HG02798 (cell line): ENCODE data around the gene BICC1.

Experiments
- ATAC-seq: cut with Tn5 transposase; IDR thresholded peaks from one replicate; pipeline ENCODE4 v1.9.1; 2021; ENCODE audit warnings: mild to moderate bottlenecking; ENCODE audit not compliant: unreplicated experiment, poor library complexity

Gene BICC1

DNA sequence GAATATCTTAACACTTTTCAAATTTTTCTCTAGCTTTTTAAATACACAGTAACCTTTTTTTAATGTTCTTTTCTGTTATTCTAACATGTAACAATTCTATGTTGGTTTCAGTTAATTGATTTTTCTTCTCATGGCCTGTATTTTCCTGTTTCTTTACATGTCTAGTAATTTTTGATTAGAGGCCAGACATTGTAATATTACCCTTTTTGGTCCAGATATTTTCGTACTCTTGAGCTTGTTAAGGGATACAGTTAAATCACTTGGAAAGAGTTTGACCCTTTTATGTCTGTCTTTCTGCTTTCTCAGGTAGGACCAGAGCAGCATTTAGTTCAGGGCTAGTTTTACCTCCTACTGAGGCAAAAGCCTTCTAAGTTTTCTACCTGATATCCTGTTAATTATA lies 45.0 kb downstream of the BICC1 start:
- no peak for ATAC-seq

GRCh38 chr10:58560068-58560467 lies 47.4 kb downstream of the BICC1 start:
- no peak for ATAC-seq

GRCh38 chr10:58565271-58565670 lies 52.6 kb downstream of the BICC1 start:
- ATAC-seq, result no peak

GRCh38 chr10:58567652-58568051 lies 55.0 kb downstream of the BICC1 start:
- ATAC-seq, result no peak

- no peak for ATAC-seq
These were observed 55.8 kb downstream of the BICC1 start for GRCh38 chr10:58568428-58568935.

- ATAC-seq, result no peak
These were observed 57.6 kb downstream of the BICC1 start for GRCh38 chr10:58570307-58570723.

GRCh38 chr10:58570979-58571378 lies 58.3 kb downstream of the BICC1 start:
- ATAC-seq, result no peak

- ATAC-seq, result no peak
These were observed 60.5 kb downstream of the BICC1 start for GRCh38 chr10:58573144-58573543.

- ATAC-seq, result no peak
These were observed 61.4 kb downstream of the BICC1 start for GRCh38 chr10:58574058-58574457.

DNA sequence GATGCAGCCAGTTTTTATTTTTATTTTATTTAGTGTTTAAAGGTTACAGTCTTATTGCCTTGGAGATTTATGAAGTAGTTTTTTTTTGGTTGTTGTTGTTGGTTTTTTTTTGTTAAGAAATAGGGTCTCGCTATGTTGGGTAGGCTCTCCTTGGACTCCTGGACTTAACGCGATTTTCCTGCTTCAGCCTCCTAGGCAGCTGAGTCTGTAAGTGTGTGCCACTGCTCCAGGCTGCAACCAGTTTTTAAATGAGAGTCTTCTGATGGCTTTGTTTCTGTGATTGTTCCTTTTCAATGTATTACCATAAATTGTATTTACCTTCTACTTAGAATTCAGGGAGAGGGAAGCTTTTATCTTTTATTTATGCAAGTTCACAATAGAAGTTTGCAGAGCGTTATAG lies 62.8 kb downstream of the BICC1 start:
- no peak for ATAC-seq

- no peak for ATAC-seq
These were observed 64.2 kb downstream of the BICC1 start for GRCh38 chr10:58576751-58577436.

DNA sequence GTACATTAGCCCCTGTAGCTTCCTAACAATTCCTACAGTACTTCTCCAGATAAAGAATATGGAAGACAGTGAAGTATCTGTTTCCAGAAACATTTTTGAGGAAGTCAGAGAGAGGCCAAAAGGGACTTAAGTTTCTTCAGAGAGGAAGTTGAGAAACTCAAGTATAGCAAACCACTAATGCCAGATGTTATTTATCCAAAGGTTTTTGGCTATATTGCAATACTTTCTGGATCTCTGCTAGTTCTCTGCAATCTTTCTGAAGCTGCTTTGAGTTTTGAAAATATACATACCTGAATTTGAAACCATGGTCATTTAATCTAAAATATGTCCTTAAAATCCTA lies 64.7 kb downstream of the BICC1 start:
- no peak for ATAC-seq

DNA sequence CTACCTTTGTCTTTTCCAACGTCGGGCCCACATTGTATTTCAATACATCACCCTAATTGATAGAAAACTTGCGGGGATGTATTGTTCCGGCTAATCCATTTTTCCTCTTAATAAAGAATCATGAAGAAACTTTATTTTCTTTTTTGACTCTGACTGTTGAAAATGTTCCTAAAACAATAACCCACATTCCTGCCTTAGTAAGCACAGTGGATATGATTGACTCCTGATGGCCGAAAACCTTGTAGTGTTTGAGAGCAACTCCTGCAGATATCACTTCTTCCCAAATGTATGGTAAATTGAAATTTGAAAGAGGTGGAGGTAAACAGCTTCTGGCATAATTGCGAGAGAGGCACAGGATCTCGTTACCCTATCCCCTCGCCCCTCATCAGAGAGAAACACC lies 65.7 kb downstream of the BICC1 start:
- ATAC-seq, result no peak

DNA sequence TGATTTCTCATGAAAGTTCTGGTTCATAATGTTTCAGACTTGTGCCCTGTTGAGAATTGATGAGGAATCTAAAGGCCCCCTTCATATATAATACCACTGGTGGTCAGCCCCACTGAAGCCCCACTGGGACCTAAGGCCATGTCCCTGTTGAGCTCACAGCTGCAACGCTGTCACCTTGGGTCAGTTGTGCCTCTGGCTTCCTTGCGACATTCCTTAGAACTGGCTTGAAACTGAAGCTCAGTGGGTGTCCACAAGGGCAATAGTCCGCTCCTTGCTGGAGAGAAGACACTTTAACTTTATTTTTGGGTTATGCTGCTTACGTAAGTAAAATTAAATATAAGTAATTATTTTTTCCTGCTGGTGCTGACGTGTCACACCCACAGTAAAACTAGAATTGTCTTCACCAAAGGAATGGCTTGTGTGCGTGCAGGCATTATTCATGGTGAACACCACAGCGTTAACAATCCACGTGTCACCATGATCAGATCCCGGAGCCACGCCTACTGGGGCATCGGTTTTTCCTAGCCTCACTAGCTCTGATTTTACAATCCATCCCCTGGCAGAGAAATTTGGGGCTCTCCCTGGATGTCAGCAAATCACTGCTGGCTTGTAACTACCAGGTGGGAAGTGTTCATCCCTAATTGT lies 66.5 kb downstream of the BICC1 start:
- no peak for ATAC-seq

GRCh38 chr10:58582045-58582444 lies 69.4 kb downstream of the BICC1 start:
- no peak for ATAC-seq

GRCh38 chr10:58585435-58585834 lies 72.8 kb downstream of the BICC1 start:
- ATAC-seq, result no peak

DNA sequence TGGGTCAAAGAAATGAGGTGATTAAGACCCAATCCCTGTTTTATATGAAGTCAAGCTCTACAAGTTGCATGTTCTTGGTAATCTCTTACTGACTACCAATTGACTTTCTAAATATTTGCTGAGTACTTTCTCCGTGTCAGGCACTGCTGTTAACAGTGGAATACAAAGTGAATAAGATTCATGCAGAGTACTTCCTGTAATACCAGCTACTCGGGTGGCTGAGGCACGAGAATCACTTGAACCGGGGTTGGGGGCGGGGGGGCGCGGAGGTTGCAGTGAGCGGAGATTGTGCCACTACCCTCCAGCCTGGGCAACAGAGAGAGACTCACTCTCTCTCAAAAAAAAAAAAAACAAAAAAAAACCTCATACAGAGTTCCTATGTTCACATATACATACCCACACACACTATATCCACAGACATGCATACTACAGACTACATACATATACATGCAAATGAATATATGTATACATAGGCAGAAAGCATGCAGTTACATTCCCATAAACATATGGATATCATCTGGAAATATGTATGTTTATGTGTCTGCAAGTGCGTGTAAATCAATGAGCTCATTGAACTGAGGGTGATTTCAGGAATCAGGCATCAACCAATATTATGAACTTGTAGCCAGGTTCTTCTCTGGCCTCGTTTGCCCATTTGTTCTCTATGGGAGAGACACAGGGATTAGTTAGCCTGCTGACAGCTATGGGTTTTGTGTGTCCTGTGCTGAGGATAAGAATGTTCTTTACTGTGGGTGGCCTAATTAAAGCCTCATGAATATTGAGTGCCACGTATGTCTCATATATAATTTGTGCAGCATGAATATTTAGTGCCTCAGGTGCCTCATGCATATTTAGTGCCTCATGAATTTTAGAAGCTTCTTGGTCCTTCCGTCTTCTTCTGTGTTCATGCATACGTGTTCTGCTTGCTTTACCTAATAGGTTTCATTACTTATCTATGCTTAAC lies 73.9 kb downstream of the BICC1 start:
- ATAC-seq, result no peak

GRCh38 chr10:58587676-58588075 lies 75.0 kb downstream of the BICC1 start:
- ATAC-seq, result no peak

GRCh38 chr10:58588673-58589265 lies 76.1 kb downstream of the BICC1 start:
- ATAC-seq, result no peak

- ATAC-seq, result no peak
These were observed 77.6 kb downstream of the BICC1 start for GRCh38 chr10:58590152-58590840.
